Measurements from ENCODE around the gene TM6SF1.

The TM6SF1 gene

DNA sequence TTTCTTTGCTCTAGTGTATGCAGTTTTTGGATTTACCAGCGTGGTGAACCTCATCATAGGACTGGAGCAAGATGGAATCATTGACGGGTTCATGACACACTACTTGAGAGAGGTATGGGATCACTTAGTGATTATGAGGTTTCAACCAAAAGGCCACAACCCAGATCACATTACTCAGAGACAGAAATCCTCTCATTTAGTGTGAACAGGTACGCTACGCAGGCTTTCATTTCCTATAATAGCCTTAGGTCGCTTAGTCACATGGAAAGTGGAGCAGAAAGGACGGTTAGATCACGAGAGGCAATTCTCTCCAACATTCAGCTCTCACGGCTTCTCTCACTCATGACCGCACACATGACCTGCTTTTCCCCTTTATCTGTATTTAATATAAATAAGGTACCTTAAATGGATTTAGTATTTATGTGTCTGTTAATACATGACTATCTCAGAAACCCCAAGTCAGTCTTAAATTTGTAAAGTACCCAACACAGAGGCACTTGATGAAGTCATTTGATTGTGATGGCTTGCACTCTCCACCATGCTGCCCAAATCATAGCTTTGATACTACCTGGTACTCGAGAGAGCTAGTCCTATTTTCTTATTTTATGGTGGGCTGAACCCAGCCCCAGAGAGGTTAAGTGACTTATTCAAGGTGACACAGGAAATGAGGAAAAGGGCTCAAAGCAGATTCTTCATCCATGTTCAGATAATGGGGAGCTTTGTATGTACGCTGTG is 8.6 kb downstream of the TM6SF1 start:
- H3K27me3 Mint-ChIP-seq (ENCODE audit: low read depth): peaks cover 6% of the 10 kb centered on the region
- TF ChIP-seq, protein P1, sequence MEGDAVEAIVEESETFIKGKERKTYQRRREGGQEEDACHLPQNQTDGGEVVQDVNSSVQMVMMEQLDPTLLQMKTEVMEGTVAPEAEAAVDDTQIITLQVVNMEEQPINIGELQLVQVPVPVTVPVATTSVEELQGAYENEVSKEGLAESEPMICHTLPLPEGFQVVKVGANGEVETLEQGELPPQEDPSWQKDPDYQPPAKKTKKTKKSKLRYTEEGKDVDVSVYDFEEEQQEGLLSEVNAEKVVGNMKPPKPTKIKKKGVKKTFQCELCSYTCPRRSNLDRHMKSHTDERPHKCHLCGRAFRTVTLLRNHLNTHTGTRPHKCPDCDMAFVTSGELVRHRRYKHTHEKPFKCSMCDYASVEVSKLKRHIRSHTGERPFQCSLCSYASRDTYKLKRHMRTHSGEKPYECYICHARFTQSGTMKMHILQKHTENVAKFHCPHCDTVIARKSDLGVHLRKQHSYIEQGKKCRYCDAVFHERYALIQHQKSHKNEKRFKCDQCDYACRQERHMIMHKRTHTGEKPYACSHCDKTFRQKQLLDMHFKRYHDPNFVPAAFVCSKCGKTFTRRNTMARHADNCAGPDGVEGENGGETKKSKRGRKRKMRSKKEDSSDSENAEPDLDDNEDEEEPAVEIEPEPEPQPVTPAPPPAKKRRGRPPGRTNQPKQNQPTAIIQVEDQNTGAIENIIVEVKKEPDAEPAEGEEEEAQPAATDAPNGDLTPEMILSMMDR (IDR thresholded peaks at IDR 0.05; ENCODE audit: unreplicated experiment in 3 of 3): no peak
- H3K4me1 Mint-ChIP-seq: no peaks in the 10 kb centered on the region
- H3K4me3 Mint-ChIP-seq: no peak overlapping the region
- H3K27ac Mint-ChIP-seq: no peak overlapping the region
- no peaks in the 10 kb centered on the region for H3K36me3 Mint-ChIP-seq (ENCODE audit: low read depth)
- no peaks in the 10 kb centered on the region for H3K9me3 Mint-ChIP-seq

DNA sequence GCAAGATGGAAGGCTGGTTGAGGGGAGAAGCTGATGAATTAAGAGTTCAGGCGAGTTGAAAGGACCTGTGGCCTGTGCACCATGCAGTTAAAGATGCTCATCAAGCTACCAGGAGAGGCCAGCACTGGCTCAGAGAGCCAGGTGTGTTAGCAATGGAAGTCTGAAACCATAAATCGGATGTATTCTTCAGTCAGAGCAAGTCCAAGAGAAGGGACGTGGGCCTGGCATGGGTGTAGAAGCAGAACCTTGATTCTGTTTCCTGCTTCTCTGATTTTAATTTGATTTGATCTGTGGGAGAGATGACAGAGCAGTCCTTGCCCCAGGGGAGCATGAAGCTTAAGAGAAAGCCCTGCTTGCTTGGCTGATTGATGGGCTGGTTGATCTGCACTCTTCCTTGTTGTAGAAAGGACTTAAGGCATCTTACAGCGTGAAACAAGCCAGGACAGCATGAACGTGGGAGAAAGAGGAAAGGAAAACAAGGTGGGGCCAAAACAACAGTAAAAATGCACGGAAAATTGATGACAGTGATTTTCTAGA is 10.9 kb downstream of the TM6SF1 start:
- no peaks in the 10 kb centered on the region for H3K27me3 Mint-ChIP-seq (ENCODE audit: low read depth)
- TF ChIP-seq, protein P1 (IDR thresholded peaks at IDR 0.05; ENCODE audit: unreplicated experiment in 3 of 3): no peak
- no peaks in the 10 kb centered on the region for H3K9me3 Mint-ChIP-seq
- H3K4me1 Mint-ChIP-seq: no peaks in the 10 kb centered on the region
- H3K4me3 Mint-ChIP-seq: no peak overlapping the region
- H3K36me3 Mint-ChIP-seq (ENCODE audit: low read depth): no peaks in the 10 kb centered on the region
- H3K27ac Mint-ChIP-seq: no peak overlapping the region

- H3K27me3 Mint-ChIP-seq (ENCODE audit: low read depth): no peaks in the 10 kb centered on the region
- H3K36me3 Mint-ChIP-seq (ENCODE audit: low read depth): no peaks in the 10 kb centered on the region
- no peak overlapping the region for H3K4me3 Mint-ChIP-seq
- no peaks in the 10 kb centered on the region for H3K9me3 Mint-ChIP-seq
- TF ChIP-seq, protein P1 (IDR thresholded peaks at IDR 0.05; ENCODE audit: unreplicated experiment in 3 of 3): no peak
- no peaks in the 10 kb centered on the region for H3K4me1 Mint-ChIP-seq
- no peak overlapping the region for H3K27ac Mint-ChIP-seq
Measured at GRCh38 chr15:83118968-83119367, 11.5 kb downstream of the TM6SF1 start.

DNA sequence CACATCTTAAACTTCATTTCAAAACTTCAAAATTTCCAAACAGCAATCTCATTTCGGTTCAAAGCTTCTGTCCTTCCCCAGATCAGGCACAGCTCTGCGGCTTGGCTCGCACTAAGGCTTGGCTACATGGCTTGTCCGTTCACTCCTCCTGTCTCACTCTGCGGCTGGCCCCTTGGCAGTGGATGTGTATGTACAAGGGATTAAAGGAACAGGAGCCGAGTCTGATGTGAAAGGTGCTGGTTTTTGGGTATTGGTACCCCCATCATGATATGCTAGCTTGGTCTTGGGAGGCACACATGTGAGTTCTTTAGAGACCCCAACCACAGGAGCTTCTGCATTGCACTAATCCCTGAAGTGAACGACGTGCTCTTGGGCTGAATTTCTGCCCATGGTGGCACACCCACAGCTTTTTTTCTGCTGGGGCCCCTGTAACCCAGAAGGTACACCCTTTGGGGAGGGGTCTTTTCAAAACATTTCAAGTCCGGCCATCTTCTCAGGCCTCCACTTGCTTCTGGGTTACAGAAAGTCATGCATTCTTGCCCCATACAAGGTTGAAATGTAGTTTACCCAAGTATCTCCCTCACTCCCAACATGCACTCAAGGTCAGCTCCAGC is 12.6 kb downstream of the TM6SF1 start:
- TF ChIP-seq, protein P1 (IDR thresholded peaks at IDR 0.05; ENCODE audit: unreplicated experiment in 3 of 3): no peak
- Mint-ChIP-seq H3K4me3 (no peak overlapping the region), H3K27me3 (ENCODE audit: low read depth) (no peaks in the 10 kb centered on the region), H3K36me3 (ENCODE audit: low read depth) (no peaks in the 10 kb centered on the region), H3K27ac (no peak overlapping the region), H3K4me1 (no peaks in the 10 kb centered on the region), H3K9me3 (no peaks in the 10 kb centered on the region)

DNA sequence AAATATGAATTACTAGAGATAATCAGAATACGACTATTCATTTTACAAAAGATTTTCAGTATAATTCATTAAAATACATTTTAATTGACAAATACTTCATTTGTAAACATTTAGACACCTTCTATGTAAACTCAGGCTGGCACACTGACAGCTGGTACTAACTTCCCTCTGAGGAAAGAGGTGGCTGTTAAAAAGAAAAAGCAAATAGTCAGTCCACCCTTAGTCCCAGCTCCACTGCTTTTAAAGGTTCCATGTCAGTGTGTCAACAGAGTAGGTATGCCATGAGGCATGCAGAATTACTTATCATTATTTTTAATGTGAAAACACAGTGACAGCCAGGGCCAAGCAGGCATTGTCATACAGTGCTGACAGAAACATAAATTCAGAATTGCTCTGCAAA is 16.1 kb downstream of the TM6SF1 start:
- H3K4me3 Mint-ChIP-seq: no peak overlapping the region
- H3K9me3 Mint-ChIP-seq: no peaks in the 10 kb centered on the region
- TF ChIP-seq, protein P1 (IDR thresholded peaks at IDR 0.05; ENCODE audit: unreplicated experiment in 3 of 3): no peak
- H3K36me3 Mint-ChIP-seq (ENCODE audit: low read depth): no peaks in the 10 kb centered on the region
- no peak overlapping the region for H3K27ac Mint-ChIP-seq
- no peaks in the 10 kb centered on the region for H3K4me1 Mint-ChIP-seq
- no peaks in the 10 kb centered on the region for H3K27me3 Mint-ChIP-seq (ENCODE audit: low read depth)
